EL (cell line): ENCODE results near the gene FAM237A.
A peak's percentile ranks its signal among the peaks of the same experiment; 100 is the strongest.

Source experiments
- DNase-seq: peaks from one replicate; pipeline ENCODE4 v3.0.0-alpha.2; 2016

The FAM237A gene

GRCh38 chr2:206642075-206643025, at the start of gene FAM237A:
TSS of gene FAM237A (plus strand) at chr2:206642487. CDS start at chr2:206644237, 1,750 bp downstream.
- peak; percentile 48 for DNase-seq

- no peak for DNase-seq
Observed at GRCh38 chr2:206597717-206598218, 44.5 kb upstream of the FAM237A start.

GRCh38 chr2:206603243-206603642, 39.0 kb upstream of the FAM237A start:
- no peak for DNase-seq

- no peak for DNase-seq
Observed at GRCh38 chr2:206610451-206610850, 31.8 kb upstream of the FAM237A start.

- DNase-seq: peak; percentile 9
Observed at GRCh38 chr2:206611191-206611590, 31.1 kb upstream of the FAM237A start.

- peak; percentile 2 for DNase-seq
Observed at GRCh38 chr2:206611736-206612135, 30.6 kb upstream of the FAM237A start.

GRCh38 chr2:206614811-206615210, 27.5 kb upstream of the FAM237A start:
- DNase-seq: peak; percentile 80

- DNase-seq: no peak
Observed at GRCh38 chr2:206615417-206616089, 26.7 kb upstream of the FAM237A start.

- DNase-seq: no peak
Observed at GRCh38 chr2:206616151-206616550, 26.1 kb upstream of the FAM237A start.

GRCh38 chr2:206619011-206619410, 23.3 kb upstream of the FAM237A start:
- DNase-seq: no peak

GRCh38 chr2:206626108-206626507, 16.2 kb upstream of the FAM237A start:
- no peak for DNase-seq

- DNase-seq: no peak
Observed at GRCh38 chr2:206627632-206628031, 14.7 kb upstream of the FAM237A start.

- DNase-seq: no peak
Observed at GRCh38 chr2:206631340-206631739, 10.9 kb upstream of the FAM237A start.

GRCh38 chr2:206635015-206635414, 7.3 kb upstream of the FAM237A start:
- DNase-seq: no peak

- no peak for DNase-seq
Observed at GRCh38 chr2:206639636-206640035, 2.7 kb upstream of the FAM237A start.

- DNase-seq: no peak
Observed at GRCh38 chr2:206641226-206641625, 1.1 kb upstream of the FAM237A start.

- DNase-seq: no peak
Observed at GRCh38 chr2:206647985-206648384, 5.7 kb downstream of the FAM237A start.

GRCh38 chr2:206657087-206657486, 14.8 kb downstream of the FAM237A start:
- no peak for DNase-seq

GRCh38 chr2:206665251-206665650, 23.0 kb downstream of the FAM237A start:
- no peak for DNase-seq

- no peak for DNase-seq
Observed at GRCh38 chr2:206670531-206671319, 28.4 kb downstream of the FAM237A start.

- DNase-seq: no peak
Observed at GRCh38 chr2:206683546-206683945, 41.3 kb downstream of the FAM237A start.

GRCh38 chr2:206688453-206688852, 46.2 kb downstream of the FAM237A start:
- no peak for DNase-seq

GRCh38 chr2:206688990-206689389, 46.7 kb downstream of the FAM237A start:
- no peak for DNase-seq
